ENCODE results near the gene CALN1.

CALN1 gene

DNA sequence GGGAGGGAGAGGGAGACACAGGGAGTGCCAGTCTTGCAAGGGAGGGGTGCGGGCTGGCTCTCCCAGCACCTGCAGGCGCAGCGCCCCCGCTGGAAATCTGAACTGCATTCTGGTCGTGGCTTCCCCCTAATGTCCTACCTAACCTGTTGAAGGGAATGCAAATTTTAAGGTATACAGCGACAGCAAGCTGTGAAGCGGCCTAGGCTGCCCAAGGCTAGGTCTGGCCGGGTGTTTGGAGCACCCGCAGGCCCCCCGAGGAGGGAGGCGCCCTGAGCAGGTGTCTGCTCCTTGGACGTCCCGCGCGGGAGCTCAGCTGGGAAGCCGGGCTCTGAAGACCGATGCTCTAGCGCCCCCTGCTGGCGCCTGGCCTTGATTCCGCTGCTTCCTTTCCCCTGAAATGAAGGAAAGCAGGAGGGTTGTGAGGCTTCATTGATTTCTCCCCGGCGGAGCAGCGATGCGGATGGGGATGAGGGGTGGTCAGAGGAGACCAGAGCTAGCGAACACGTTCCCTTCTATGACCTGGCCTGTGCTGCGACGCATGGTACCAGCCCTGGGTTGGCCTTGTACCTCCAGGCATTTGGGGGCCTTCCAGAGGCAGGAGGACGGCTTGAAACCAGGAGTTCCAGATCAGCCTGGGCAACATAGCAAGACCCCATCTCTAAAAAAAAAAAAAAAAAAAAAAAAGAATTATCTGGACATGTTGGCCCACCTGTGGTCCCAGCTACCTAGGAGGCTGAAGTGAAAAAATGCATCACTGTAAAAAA is 678.8 kb downstream of the CALN1 start:
- Histone ChIP-seq H3K27ac (ENCODE audit: low read depth, low read length) (no peak overlapping the region), H3K9me3 (ENCODE audit: control insufficient read depth, insufficient read depth, low read length) (no peaks in the 10 kb centered on the region), H3K27me3 (ENCODE audit: control insufficient read depth, insufficient read depth, low read length) (no peaks in the 10 kb centered on the region), H3K9ac (ENCODE audit: low read depth, low read length) (peak overlapping the region; percentile 50; the same call in 1 of the 2 replicates), H3K4me3 (ENCODE audit: low read depth, low read length) (peak overlapping the region; percentile 67), H3K36me3 (ENCODE audit: control insufficient read depth, insufficient read depth, low read length) (no peaks in the 10 kb centered on the region), H3K4me1 (ENCODE audit: control insufficient read depth, insufficient read depth, low read length) (no peaks in the 10 kb centered on the region)

DNA sequence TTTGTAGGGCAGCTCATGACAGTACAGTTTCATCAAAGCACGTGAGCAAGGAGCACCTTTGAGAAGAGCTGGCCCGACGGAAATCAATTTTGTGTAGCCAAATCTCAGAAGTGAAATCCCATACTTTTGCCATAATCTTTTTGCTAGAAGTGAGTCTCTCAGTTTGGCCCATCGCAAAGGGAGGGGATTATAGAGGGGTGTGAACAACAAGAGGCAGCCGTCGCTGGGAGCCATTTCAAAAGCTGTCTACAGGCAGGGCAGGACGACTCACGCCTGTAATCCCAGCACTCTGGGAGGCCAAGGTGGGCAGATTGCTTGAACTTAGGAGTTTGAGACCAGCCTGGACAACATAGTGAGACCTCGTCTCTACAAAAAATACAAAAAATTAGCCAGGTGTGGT is 680.4 kb downstream of the CALN1 start:
- Histone ChIP-seq H3K36me3 (ENCODE audit: control insufficient read depth, insufficient read depth, low read length) (no peaks in the 10 kb centered on the region), H3K27ac (ENCODE audit: low read depth, low read length) (no peak overlapping the region), H3K4me3 (ENCODE audit: low read depth, low read length) (no peak overlapping the region), H3K4me1 (ENCODE audit: control insufficient read depth, insufficient read depth, low read length) (no peaks in the 10 kb centered on the region), H3K9ac (ENCODE audit: low read depth, low read length) (no peak overlapping the region), H3K9me3 (ENCODE audit: control insufficient read depth, insufficient read depth, low read length) (no peaks in the 10 kb centered on the region), H3K27me3 (ENCODE audit: control insufficient read depth, insufficient read depth, low read length) (no peaks in the 10 kb centered on the region)
